ENCODE results near the gene SRGAP2. TPM values are rescaled to one million over a fixed set of nuclear protein-coding genes. Genes with fewer than 3 reads are reported as not detected.
"Not testable (repeated sequence)": the region's sequence is repeated elsewhere in the genome, so short reads cannot be mapped to it uniquely, and the experiment has no call there.

Gene SRGAP2
- total and polyA plus RNA-seq, 5 donors from 2014 or later: 9.2 to 89.5 (median 15.1) TPM

GRCh38 chr1:206178061-206178989 lies 25.0 kb upstream of the SRGAP2 start:
- not testable (repeated sequence) for H3K9me3 Mint-ChIP-seq; DNase-seq; H3K36me3 Mint-ChIP-seq; ATAC-seq (ENCODE audit: low read depth in 2 of 2); H3K27me3 ChIP-seq (ENCODE audit: control insufficient read depth, insufficient read depth, low read length); H3K36me3 ChIP-seq (ENCODE audit: control insufficient read depth, insufficient read depth, low read length); H3K27ac Mint-ChIP-seq; H3K27ac ChIP-seq (ENCODE audit: insufficient read depth, low read length, poor library complexity, severe bottlenecking); H3K4me3 Mint-ChIP-seq; H3K27me3 Mint-ChIP-seq; H3K4me3 ChIP-seq (ENCODE audit: low read depth, low read length); H3K4me1 Mint-ChIP-seq; H3K4me1 ChIP-seq (ENCODE audit: control insufficient read depth, insufficient read depth, low read length, poor library complexity, severe bottlenecking); H3K9me3 ChIP-seq (ENCODE audit: control insufficient read depth in 2 of 2, low read length in 2 of 2)

- ATAC-seq (ENCODE audit: low read depth in 2 of 2); H3K27me3 Mint-ChIP-seq: not testable (repeated sequence)
These were observed 23.7 kb upstream of the SRGAP2 start for GRCh38 chr1:206179666-206180065.

DNA sequence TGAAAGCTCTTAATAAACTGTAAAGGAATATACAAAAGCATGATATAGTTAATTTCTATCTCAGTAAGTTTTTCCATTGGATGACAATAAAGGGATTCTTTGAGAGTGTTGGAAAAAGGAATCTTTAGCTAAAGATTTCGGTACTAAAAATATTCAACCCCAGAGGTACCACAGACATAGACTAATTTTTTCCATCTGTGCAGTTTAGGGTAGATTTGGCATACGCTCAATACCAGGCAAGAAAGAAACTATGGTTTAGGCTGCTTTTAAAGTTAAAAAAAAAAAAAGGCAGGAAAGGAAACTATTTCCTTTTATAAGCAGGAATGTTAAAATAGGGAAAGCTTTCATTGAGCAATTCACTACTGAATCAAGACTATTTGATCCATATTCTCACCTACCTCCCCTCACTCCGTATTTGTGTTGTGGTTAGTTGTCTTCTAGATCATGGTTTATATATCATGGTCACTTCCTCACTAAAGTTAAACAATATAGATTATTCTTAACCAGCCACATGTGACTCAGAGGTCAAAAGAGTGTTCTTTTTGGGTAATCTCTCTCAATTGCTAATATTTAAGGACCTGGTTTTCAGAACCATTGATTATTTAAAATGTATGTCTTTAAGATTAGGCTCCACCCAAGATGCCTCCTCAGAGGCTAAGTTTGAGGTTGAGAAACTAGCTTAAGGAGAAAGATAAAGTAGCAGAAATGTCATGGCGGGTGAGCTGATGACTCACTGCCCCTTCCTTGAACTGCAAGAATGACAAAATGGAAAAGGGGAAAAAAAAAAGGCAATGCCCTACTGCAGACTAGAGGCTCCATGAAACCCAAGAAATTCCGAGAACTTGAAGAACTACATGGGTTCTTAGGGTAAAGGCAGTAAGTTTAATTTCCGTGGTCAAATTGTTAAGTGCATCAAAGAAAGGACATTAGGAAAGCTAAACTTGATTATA lies 20.7 kb upstream of the SRGAP2 start:
- not testable (repeated sequence) for H3K9me3 ChIP-seq (ENCODE audit: control insufficient read depth in 2 of 2, low read length in 2 of 2); H3K36me3 ChIP-seq (ENCODE audit: control insufficient read depth, insufficient read depth, low read length); H3K4me3 Mint-ChIP-seq; H3K27ac ChIP-seq (ENCODE audit: insufficient read depth, low read length, poor library complexity, severe bottlenecking); H3K27me3 ChIP-seq (ENCODE audit: control insufficient read depth, insufficient read depth, low read length); H3K27me3 Mint-ChIP-seq; H3K4me1 ChIP-seq (ENCODE audit: control insufficient read depth, insufficient read depth, low read length, poor library complexity, severe bottlenecking); H3K4me3 ChIP-seq (ENCODE audit: low read depth, low read length); H3K9me3 Mint-ChIP-seq; H3K4me1 Mint-ChIP-seq; H3K36me3 Mint-ChIP-seq; H3K27ac Mint-ChIP-seq; ATAC-seq (ENCODE audit: low read depth in 2 of 2); DNase-seq

More at GRCh38 chr1:206179666-206180065, 23.7 kb upstream of the SRGAP2 start:
- H3K36me3 Mint-ChIP-seq; H3K36me3 ChIP-seq (ENCODE audit: control insufficient read depth, insufficient read depth, low read length); H3K4me3 ChIP-seq (ENCODE audit: low read depth, low read length); H3K4me1 ChIP-seq (ENCODE audit: control insufficient read depth, insufficient read depth, low read length, poor library complexity, severe bottlenecking); H3K9me3 ChIP-seq (ENCODE audit: control insufficient read depth in 2 of 2, low read length in 2 of 2); H3K27ac Mint-ChIP-seq; H3K4me3 Mint-ChIP-seq; DNase-seq; H3K9me3 Mint-ChIP-seq; H3K4me1 Mint-ChIP-seq; H3K27ac ChIP-seq (ENCODE audit: insufficient read depth, low read length, poor library complexity, severe bottlenecking); H3K27me3 ChIP-seq (ENCODE audit: control insufficient read depth, insufficient read depth, low read length): not testable (repeated sequence)

DNA sequence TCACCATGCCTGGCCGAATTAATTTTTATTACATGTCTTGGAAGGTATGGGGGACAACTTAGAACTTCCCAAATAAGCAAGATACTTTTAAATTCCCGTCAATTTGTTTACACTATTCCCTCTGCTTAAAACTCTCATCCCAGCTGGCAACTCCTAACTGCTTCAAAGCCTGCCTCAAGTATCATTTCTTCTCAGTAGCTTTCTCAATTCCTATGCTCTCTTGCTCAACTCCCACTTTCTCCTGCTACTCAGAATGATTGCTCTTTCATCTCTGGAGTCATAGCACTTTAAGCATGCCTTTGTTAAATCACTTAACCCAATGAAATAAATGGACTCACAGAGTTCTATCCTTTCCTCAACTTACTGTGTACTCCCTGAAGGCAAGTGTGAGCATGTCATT lies 19.6 kb upstream of the SRGAP2 start:
- H3K27ac Mint-ChIP-seq; H3K27ac ChIP-seq (ENCODE audit: insufficient read depth, low read length, poor library complexity, severe bottlenecking); H3K4me3 ChIP-seq (ENCODE audit: low read depth, low read length); H3K36me3 ChIP-seq (ENCODE audit: control insufficient read depth, insufficient read depth, low read length); H3K4me1 Mint-ChIP-seq; DNase-seq; ATAC-seq (ENCODE audit: low read depth in 2 of 2); H3K36me3 Mint-ChIP-seq; H3K27me3 ChIP-seq (ENCODE audit: control insufficient read depth, insufficient read depth, low read length); H3K27me3 Mint-ChIP-seq; H3K9me3 ChIP-seq (ENCODE audit: control insufficient read depth in 2 of 2, low read length in 2 of 2); H3K4me3 Mint-ChIP-seq; H3K4me1 ChIP-seq (ENCODE audit: control insufficient read depth, insufficient read depth, low read length, poor library complexity, severe bottlenecking); H3K9me3 Mint-ChIP-seq: not testable (repeated sequence)

DNA sequence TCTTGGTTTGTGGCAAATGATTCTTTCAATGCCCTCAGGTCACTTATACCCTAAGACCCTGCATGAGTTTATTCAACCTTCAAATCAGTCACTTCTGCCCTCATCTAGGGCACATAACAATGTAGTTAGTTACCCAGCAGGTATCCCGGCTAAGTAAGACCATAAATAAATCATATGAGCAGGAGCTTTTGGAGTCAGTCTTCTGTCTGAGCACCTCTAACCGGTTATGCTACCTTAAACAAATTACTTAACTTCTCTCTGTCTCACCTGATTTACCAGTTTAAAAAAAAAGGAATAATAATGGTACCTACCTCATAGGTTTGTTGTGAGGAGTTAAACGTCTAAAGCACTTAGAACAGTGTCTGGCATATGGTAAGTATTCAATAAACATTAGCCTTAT lies 17.6 kb upstream of the SRGAP2 start:
- not testable (repeated sequence) for H3K27ac Mint-ChIP-seq; H3K4me1 ChIP-seq (ENCODE audit: control insufficient read depth, insufficient read depth, low read length, poor library complexity, severe bottlenecking); DNase-seq; ATAC-seq (ENCODE audit: low read depth in 2 of 2); H3K27me3 ChIP-seq (ENCODE audit: control insufficient read depth, insufficient read depth, low read length); H3K27me3 Mint-ChIP-seq; H3K36me3 ChIP-seq (ENCODE audit: control insufficient read depth, insufficient read depth, low read length); H3K9me3 ChIP-seq (ENCODE audit: control insufficient read depth in 2 of 2, low read length in 2 of 2); H3K9me3 Mint-ChIP-seq; H3K36me3 Mint-ChIP-seq; H3K4me1 Mint-ChIP-seq; H3K4me3 ChIP-seq (ENCODE audit: low read depth, low read length); H3K27ac ChIP-seq (ENCODE audit: insufficient read depth, low read length, poor library complexity, severe bottlenecking); H3K4me3 Mint-ChIP-seq

DNA sequence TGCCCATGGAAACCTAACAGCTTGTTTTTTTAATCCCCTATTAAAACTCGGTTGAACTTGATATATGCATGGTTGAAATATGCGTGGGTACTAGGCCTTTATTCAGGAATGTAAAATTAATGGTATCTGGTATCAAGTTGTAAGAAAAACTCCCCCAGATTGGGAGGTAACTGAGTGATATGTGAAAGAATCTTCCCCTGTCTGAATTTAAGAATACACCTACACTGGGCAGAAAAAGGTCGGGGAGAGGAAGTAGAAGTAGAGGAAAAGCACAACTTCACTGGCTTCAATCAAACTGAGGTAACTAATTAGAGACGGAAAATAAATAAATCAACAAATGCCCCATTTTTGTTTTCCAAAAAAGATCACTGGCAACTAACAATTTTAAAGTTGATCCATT lies 16.5 kb upstream of the SRGAP2 start:
- H3K9me3 Mint-ChIP-seq; H3K27me3 Mint-ChIP-seq; H3K27me3 ChIP-seq (ENCODE audit: control insufficient read depth, insufficient read depth, low read length); H3K4me3 ChIP-seq (ENCODE audit: low read depth, low read length); H3K4me1 ChIP-seq (ENCODE audit: control insufficient read depth, insufficient read depth, low read length, poor library complexity, severe bottlenecking); H3K9me3 ChIP-seq (ENCODE audit: control insufficient read depth in 2 of 2, low read length in 2 of 2); H3K27ac ChIP-seq (ENCODE audit: insufficient read depth, low read length, poor library complexity, severe bottlenecking); ATAC-seq (ENCODE audit: low read depth in 2 of 2); H3K4me3 Mint-ChIP-seq; H3K36me3 Mint-ChIP-seq; H3K36me3 ChIP-seq (ENCODE audit: control insufficient read depth, insufficient read depth, low read length); DNase-seq; H3K4me1 Mint-ChIP-seq; H3K27ac Mint-ChIP-seq: not testable (repeated sequence)

- ATAC-seq (ENCODE audit: low read depth in 2 of 2); H3K27ac ChIP-seq (ENCODE audit: insufficient read depth, low read length, poor library complexity, severe bottlenecking); H3K9me3 ChIP-seq (ENCODE audit: control insufficient read depth in 2 of 2, low read length in 2 of 2); H3K27me3 Mint-ChIP-seq; H3K36me3 ChIP-seq (ENCODE audit: control insufficient read depth, insufficient read depth, low read length); DNase-seq; H3K4me3 ChIP-seq (ENCODE audit: low read depth, low read length); H3K27me3 ChIP-seq (ENCODE audit: control insufficient read depth, insufficient read depth, low read length); H3K36me3 Mint-ChIP-seq; H3K4me3 Mint-ChIP-seq; H3K27ac Mint-ChIP-seq; H3K4me1 ChIP-seq (ENCODE audit: control insufficient read depth, insufficient read depth, low read length, poor library complexity, severe bottlenecking); H3K9me3 Mint-ChIP-seq; H3K4me1 Mint-ChIP-seq: not testable (repeated sequence)
These were observed 8.2 kb upstream of the SRGAP2 start for GRCh38 chr1:206195182-206195581.

Measured in CD4-positive, CD25-positive, alpha-beta regulatory T cell (primary cell).